Hippocampal formation (tissue), 2 donors: Measurements from ENCODE around the gene PLCG1.
"Not testable (repeated sequence)": the region's sequence is repeated elsewhere in the genome, so short reads cannot be mapped to it uniquely, and the experiment has no call there.

Experiments
- DNase-seq, 2 donors: peaks; one replicate each; lab custom pipeline; 2025; lab: John Stamatoyannopoulos, UW

PLCG1 gene

DNA sequence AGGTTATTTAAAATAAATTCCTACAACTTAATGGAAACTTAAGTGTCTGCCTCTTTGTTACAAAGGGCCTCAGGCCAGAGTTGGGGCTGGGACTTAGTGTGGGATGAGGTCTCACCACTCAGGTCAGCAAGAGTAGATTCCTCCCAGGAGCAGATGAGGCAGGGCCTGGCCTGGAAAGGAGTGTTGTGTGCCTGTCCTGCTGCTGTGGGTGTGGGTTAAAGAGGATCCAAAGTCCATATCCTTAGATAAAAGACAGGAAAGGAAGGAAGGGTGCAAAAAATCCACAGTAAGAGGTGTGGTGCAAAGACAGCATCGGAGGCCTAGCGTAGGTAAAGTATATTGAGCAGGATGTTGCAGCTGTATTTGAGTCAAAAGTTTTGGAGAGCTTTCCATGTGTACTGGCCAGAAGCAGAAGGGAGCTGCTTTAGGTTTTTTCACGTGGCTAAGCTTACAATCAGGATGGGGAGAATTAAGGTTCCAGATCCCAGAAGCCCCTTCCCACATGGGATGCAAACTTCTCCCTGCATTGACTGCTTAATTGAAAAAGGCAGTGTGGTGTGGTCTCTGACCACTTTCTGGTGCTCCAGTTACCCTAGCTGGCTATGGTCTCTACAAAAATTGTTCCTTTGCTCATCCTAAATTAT lies 12.8 kb upstream of the PLCG1 start:
- DNase-seq: no peak

DNA sequence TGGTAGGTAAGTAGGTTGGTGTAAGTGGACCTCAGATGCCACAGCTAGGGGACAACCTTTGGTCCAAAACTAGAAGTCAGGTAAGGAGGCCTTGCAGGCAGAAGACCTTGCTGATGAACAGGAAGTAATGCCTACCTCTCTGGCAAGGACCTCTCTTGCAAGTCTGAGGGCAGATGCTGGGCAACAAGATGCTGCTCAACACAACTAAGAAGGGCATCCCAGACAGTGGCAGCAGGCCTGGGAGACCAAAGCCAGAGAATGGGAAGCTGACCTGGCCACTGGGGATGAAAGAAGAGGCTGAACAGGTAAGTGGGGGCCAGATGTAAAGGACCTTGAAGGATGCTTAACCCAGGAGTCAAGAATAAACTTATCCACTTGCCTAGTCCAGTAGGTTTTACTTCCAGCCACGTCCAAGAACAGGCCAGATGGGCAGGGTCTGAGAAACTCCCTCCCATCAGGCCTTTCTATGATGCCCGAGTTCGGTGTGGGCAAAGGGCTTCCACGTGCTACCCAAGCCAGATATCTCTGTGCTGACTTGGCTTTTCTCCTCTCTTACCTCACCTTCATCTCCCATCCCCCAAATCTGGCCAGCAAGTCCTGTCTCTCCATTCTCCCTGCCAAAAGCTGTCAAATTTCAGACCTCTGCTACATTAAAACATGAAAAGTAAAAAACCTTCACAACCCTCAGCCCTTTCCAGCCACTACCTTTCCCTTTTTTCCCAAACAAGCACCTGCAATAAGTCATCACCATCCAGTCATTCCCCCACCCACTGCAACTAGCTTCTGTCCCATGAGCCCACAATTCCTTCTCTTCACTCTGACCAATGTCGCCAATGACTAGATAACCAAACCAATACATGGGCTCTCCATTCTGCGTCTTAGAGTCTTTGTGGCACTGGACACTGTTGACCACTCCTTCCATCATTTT lies 11.5 kb upstream of the PLCG1 start:
- no peak for DNase-seq

DNA sequence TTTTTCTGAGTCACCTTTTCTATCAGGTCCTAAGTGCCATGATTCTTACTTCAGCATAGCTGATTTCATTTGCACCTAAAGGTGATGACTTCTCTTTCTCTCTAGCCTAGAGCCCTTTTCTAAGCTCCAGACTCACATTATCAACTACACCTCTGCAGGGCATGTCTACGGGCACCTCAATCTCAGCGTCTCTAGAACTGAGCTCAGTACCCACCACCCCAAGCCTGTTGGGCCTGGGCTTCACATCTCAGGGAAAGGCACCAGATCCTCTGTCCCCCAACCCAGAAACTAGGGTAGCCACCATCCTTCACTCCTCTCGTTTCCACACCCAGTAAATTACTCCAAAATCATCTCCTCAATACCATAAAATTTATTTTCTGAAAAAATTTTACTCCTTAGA lies 10.6 kb upstream of the PLCG1 start:
- DNase-seq: no peak

- not testable (repeated sequence) for DNase-seq
These were observed 9.0 kb upstream of the PLCG1 start for GRCh38 chr20:41128317-41128716.

DNA sequence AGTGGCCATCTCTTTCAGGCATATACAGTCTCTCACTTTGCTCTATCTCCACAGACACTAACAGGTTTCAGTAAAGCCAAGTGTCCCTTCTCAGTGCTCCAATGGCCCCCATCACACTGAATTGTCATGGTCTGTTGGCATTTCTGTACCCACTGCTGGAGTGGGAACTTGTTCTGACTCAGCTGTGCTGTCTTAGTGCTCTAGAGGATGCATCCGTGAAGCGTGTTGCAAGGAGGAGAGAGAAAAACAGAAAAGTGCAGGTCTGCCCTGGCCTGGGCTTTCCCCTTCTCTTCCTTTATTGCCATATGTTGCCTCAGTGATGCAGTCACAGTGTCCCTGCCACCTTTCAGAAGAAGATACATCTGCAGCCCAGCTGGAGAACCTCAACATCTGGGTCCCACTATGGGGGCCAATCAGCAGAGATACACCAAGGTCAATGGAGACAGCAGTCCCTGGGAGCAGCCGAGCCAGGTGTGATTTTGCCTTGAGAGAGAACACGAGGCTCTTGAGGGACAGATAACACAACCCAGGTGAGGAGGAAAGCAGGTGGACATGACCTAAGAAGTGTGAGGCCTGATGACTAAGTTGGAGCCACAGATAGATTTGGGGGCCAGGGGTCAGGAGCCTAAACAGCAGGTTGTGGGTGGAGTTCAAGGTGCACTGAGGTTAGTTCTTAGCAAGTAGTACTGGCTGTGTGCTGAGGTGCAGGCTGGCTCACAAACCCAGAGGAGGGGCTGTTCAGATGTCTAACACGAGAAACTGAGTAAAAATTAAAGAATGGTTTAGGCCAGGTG lies 5.6 kb upstream of the PLCG1 start:
- DNase-seq: no peak

- DNase-seq: not testable (repeated sequence)
These were observed 5.0 kb upstream of the PLCG1 start for GRCh38 chr20:41132388-41132775.

GRCh38 chr20:41133709-41134361 lies 3.5 kb upstream of the PLCG1 start:
- DNase-seq: no peak

DNA sequence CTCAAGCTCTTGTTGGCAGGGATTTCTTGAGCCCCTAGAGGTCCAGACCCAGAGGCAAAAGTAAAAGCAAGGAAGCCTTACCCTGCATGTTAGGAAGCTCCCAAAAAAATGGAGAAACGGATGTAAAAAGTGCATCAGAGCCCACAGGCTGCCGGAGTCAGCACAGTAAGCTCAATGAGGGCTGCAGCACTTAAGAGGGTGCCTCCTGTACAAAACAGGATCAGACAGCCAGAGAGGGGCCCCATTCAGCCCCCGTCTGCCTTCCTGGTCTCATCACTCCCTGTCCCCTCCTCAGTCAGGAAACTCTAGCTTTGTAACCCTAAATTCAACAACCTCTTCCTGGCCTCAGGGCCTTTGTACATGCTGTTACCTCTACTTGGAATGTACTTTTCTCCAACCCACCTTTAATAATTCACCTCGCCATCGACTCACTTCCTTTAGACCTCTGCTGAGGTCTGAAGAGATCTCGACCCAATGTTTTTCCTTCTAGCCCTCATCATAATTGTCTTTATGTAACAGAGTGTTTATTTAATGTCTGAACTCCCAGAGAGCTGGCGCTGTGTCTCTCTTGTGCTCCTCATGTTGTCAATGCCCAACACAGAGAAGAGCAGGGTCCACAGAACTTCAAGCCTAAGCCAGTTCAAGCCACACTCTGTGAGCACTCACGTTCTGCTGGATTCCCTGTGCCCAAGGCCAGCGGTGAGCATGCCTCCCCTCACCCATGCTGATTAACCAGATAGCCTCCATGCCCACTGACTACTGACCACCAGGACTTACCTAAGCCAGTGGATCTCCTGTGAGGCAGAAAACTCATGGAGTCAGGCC lies 2.8 kb upstream of the PLCG1 start:
- DNase-seq: no peak

- no peak for DNase-seq
These were observed 2.0 kb upstream of the PLCG1 start for GRCh38 chr20:41135187-41135887.

DNA sequence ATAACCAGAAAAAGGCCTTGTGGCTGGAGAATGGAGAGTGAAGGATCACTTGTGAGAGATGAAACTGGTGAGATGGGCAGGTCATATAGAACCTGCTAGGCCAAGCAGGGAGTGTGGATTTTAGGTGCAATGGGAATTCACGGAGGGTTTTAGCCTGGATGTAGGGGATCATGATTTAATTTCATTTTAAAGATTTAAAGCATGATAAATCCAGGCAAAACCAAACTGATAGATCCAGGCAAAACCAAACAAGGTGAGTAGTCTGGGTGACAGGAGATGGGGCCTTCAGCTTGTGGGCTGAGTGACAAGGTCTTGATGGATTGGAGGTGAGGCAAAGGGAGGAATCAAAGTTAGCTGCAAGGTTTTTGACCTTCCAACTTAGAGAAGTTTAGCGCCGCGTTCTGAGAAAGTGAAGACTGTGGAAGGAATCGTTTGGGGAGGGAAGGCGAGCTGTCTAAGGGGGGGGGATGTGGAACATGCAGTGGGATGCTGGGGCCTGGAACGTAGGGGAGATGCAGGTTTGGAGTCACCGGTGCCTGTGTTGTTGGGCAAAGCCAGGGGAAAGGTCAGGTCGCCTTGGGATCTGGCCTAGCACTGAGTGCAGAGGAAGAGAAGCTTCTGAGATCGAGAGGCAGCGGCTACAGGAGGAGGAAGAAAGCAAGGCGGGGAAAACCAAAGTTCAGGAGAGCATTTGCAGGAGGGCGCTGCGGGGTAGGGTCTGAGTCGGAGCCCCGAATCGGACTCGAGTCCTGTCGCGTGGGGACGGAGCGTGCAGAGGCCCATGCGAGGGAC lies 1.3 kb upstream of the PLCG1 start:
- peak in 1 of 2 donors; percentile 59 for DNase-seq

GRCh38 chr20:41137614-41138474 lies 501 bp downstream of the PLCG1 start:
- no peak for DNase-seq

DNA sequence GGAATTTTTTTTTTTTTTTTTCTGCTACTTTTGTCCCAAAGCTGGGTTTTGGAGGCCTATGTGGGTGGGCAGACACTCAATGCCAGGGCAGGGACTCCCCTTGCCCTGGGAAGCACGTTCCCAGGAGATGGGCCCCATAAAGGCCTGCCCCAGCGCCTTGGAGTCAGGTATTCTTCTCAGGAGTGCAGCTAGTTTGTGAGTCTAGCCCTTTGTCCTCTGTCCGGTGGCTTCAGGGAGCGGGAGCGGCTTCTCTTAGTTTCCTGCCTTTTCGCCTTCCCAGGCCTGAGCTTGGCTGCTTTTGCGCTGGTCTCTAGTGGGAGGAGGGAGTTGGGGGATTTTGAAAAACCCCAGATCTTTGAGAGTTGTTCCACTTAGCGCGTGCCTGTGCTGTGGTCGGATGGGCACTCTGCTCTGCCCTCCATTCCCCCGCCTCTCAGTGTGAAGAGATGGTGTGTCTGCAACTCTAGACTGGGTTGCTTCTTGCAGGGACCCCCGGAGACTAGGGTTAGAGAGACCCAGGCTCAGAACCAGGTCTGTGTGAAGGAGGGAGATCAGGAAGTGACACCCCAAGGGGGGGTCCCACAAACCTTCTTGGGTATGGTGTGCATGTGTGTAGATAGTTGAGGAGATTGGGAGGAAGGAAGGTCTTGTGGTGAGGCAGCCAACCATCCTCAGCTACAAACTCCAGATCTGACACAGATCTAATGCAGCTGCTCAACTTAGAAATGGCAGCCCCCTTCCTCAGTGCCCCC lies 1.3 kb downstream of the PLCG1 start:
- DNase-seq: no peak

DNA sequence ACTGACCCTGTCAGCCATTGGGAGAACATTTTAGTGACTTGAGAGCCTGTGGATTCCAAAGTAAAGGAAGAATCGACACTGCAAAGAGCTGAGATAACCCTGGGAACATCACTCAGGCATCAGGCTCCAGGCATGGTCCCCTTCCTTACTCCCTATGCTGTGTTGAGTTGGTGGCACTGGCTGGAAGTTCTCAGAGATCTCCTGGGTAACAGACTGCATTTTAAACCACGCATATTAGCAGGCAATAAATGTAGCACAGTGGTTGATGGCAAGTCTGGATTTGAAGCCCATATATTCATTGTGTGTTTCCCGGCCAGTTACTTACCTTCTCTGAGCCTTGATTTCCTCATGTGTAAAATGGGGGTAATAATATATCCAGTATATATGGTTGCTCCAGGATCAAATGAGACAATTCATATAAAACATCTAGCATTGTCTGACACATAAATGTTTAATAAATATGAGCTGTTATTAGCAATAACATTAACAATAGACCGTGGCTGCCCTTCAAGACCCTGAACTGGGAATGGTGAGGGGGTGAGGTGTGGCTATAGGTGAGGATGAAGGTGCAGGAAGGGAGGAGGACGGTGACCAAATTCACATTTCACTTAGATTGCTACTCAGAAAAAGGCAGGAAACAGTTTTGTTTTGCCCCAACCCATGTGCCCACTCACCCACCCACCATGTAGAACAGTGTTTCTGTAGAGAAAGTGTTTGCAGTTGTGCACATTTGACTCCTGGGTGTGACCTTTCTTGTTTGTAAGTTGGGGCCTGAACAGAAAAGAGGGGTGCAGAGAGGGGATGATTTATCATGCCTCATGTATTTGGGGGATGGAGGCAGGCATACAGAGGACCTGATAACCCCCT lies 2.1 kb downstream of the PLCG1 start:
- no peak for DNase-seq

GRCh38 chr20:41140226-41141133 lies 3.1 kb downstream of the PLCG1 start:
- DNase-seq: no peak

DNA sequence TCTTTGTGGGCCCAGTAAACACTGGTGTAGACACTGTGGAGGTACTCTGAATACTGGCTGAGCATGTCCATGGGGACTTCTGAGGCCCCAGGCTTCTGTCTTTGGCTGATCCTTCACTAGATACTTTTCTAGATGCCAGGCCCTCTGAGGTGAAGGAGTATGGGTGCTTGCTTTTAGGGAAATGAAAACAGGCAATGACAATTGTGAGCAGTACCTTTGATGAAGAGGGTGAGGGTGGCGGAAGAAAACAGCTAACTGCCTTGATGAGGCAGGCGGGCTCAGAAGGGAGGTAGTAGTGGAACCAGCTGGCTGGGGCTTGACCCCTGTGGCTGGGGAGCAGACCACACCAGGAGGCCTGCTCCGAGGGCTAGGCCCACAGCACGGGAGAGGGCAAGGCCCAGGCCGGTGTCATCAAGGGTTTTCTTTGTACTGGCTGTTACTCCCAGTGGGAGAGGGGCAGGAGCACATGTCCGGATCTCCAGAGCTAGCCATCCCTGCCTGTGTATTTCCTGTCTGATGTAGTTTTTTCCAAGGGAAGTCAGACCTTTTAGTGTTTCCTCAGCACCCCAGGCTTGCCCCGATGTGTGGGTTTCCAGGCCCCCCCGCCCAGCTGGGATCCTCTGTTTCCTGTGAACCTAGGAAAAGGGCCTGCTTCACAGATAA lies 3.9 kb downstream of the PLCG1 start:
- no peak for DNase-seq
